SK-N-SH treated with all-trans-retinoic acid at 6 μM for 48 hours (cell line): Measurements from ENCODE around the gene MINK1.

ENCODE experiments used
- ARNTL ChIP-seq: fragments of 450-650 bp; formaldehyde crosslinking; IDR thresholded peaks from 2 replicates; pipeline ENCODE4 v1.5.0; 2020; ENCODE audit warnings: low read depth, mild to moderate bottlenecking, moderate library complexity, borderline replicate concordance
- CSRNP3 ChIP-seq: fragments of 250-450 bp; sonication (Bioruptor Pico); IDR thresholded peaks from 2 replicates; pipeline ENCODE4 v1.5.1; 2021; ENCODE audit warnings: mild to moderate bottlenecking, moderate library complexity
- ZFP30 ChIP-seq: fragments of 450-650 bp; formaldehyde crosslinking; IDR thresholded peaks from 2 replicates; pipeline ENCODE4 v1.5.0; 2022; ENCODE audit warnings: mild to moderate bottlenecking, moderate library complexity
- ZNF565 ChIP-seq: fragments of 450-650 bp; formaldehyde crosslinking; conservative IDR thresholded peaks from 2 replicates; pipeline ENCODE4 v1.5.0; 2020; ENCODE audit warnings: low read depth, mild to moderate bottlenecking, moderate library complexity
- ZNF70 ChIP-seq: fragments of 450-650 bp; formaldehyde crosslinking; IDR thresholded peaks from 2 replicates; pipeline ENCODE4 v1.5.0; 2020; ENCODE audit warnings: mild to moderate bottlenecking, moderate library complexity
- ZNF8 ChIP-seq: fragments of 450-650 bp; formaldehyde crosslinking; IDR thresholded peaks from 2 replicates; pipeline ENCODE4 v1.5.0; 2020; ENCODE audit warnings: mild to moderate bottlenecking, moderate library complexity
- TF ChIP-seq, protein P1 (sequence below): fragments of 250-450 bp; sonication (Bioruptor Pico); IDR thresholded peaks from 2 replicates; pipeline ENCODE4 v1.5.1; 2020; ENCODE audit warnings: low read depth, mild to moderate bottlenecking, moderate library complexity
- TF ChIP-seq, protein P2 (sequence below): fragments of 250-450 bp; sonication (Bioruptor Pico); IDR thresholded peaks from 2 replicates; pipeline ENCODE4 v1.8.0; 2021; ENCODE audit warnings: low read depth, mild to moderate bottlenecking, moderate library complexity, borderline replicate concordance

- TF ChIP-seq, protein P1, sequence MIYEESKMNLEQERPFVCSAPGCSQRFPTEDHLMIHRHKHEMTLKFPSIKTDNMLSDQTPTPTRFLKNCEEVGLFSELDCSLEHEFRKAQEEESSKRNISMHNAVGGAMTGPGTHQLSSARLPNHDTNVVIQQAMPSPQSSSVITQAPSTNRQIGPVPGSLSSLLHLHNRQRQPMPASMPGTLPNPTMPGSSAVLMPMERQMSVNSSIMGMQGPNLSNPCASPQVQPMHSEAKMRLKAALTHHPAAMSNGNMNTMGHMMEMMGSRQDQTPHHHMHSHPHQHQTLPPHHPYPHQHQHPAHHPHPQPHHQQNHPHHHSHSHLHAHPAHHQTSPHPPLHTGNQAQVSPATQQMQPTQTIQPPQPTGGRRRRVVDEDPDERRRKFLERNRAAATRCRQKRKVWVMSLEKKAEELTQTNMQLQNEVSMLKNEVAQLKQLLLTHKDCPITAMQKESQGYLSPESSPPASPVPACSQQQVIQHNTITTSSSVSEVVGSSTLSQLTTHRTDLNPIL (CRISPR knock-in tag) = no peak
- no peak for TF ChIP-seq ZNF565 (CRISPR knock-in tag)
- no peak for TF ChIP-seq ZFP30 (CRISPR knock-in tag)
- no peak for TF ChIP-seq ZNF70 (CRISPR knock-in tag)
- TF ChIP-seq ARNTL = no peak
- TF ChIP-seq CSRNP3 (CRISPR knock-in tag) = no peak
- TF ChIP-seq ZNF8 (CRISPR knock-in tag) = no peak
- TF ChIP-seq, protein P2, sequence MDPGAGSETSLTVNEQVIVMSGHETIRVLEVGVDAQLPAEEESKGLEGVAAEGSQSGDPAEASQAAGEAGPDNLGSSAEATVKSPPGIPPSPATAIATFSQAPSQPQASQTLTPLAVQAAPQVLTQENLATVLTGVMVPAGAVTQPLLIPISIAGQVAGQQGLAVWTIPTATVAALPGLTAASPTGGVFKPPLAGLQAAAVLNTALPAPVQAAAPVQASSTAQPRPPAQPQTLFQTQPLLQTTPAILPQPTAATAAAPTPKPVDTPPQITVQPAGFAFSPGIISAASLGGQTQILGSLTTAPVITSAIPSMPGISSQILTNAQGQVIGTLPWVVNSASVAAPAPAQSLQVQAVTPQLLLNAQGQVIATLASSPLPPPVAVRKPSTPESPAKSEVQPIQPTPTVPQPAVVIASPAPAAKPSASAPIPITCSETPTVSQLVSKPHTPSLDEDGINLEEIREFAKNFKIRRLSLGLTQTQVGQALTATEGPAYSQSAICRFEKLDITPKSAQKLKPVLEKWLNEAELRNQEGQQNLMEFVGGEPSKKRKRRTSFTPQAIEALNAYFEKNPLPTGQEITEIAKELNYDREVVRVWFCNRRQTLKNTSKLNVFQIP (CRISPR knock-in tag) = no peak
These were observed 23.8 kb downstream of the MINK1 start for GRCh38 chr17:4856937-4857314.
